ENCODE measurements around the gene COL17A1.

DNA sequence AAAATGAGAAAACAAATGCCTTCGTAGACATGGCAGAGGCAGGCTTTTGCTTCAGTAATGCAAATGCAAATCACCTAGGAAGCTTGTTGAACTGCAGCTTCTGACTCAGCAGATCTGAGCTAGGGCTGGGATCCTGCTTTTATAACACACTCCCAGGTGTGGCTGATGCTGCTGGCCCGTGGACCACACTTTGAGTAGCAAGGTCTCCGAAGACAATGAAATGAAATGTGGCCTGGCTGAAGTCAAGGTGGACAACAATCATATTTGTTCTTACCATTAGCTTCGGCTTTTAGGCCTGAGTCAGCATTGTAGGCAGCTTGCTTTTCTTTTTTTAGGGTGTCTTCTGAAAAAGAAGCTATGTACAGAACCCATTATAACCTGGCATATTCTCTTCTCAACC lies 26.3 kb downstream of the COL17A1 start:
- TF ChIP-seq, protein P1, sequence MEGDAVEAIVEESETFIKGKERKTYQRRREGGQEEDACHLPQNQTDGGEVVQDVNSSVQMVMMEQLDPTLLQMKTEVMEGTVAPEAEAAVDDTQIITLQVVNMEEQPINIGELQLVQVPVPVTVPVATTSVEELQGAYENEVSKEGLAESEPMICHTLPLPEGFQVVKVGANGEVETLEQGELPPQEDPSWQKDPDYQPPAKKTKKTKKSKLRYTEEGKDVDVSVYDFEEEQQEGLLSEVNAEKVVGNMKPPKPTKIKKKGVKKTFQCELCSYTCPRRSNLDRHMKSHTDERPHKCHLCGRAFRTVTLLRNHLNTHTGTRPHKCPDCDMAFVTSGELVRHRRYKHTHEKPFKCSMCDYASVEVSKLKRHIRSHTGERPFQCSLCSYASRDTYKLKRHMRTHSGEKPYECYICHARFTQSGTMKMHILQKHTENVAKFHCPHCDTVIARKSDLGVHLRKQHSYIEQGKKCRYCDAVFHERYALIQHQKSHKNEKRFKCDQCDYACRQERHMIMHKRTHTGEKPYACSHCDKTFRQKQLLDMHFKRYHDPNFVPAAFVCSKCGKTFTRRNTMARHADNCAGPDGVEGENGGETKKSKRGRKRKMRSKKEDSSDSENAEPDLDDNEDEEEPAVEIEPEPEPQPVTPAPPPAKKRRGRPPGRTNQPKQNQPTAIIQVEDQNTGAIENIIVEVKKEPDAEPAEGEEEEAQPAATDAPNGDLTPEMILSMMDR (conservative IDR thresholded peaks at IDR 0.05; ENCODE audit: low read depth, low read length) = no peak
- no peak for TF ChIP-seq EZH2phosphoT487 (IDR thresholded peaks at IDR 0.05; ENCODE audit: borderline replicate concordance, low read length)
